GM13976 (cell line): ENCODE results near the gene CENPQ.

Experiments
- DNase-seq: peaks from one replicate; pipeline ENCODE4 v3.0.0; 2012; ENCODE audit warnings: low spot score
- CTCF ChIP-seq: IDR thresholded peaks from 2 replicates; pipeline ENCODE4 v1.5.1; 2012; ENCODE audit warnings: borderline replicate concordance, mild to moderate bottlenecking; ENCODE audit not compliant: insufficient read depth; ENCODE audit errors: extremely low read depth, missing control alignments, control extremely low read depth
- in situ Hi-C: fragments of 300-500 bp; cut with MboI; formaldehyde crosslinking; loops from one replicate; pipeline ENCODE4 v1.12.0; 2022; ENCODE audit warnings: low sequenced_read_pairs, mixed read lengths, inconsistent platforms; ENCODE audit not compliant: unreplicated experiment

The CENPQ gene

GRCh38 chr6:49453221-49453620, 9.9 kb upstream of the CENPQ start:
- no peak for DNase-seq
- no peak for TF ChIP-seq CTCF
- in situ Hi-C loops = no loop called here

GRCh38 chr6:49454787-49455709, 8.1 kb upstream of the CENPQ start:
- no peak for DNase-seq
- no peak for TF ChIP-seq CTCF
- in situ Hi-C loops = no loop called here

GRCh38 chr6:49457771-49458170, 5.4 kb upstream of the CENPQ start:
- no peak for TF ChIP-seq CTCF
- no peak for DNase-seq
- in situ Hi-C loops = no loop called here

- no peak for TF ChIP-seq CTCF
- in situ Hi-C loops = no loop called here
- DNase-seq = no peak
Measured at GRCh38 chr6:49462071-49462470, 1.1 kb upstream of the CENPQ start.

GRCh38 chr6:49462599-49462926, 607 bp upstream of the CENPQ start:
- no peak for DNase-seq
- no peak for TF ChIP-seq CTCF
- in situ Hi-C loops = no loop called here

- in situ Hi-C loops = no loop called here
- DNase-seq = no peak
- no peak for TF ChIP-seq CTCF
Measured at GRCh38 chr6:49463612-49463967, 420 bp downstream of the CENPQ start.
